Measurements from ENCODE around the gene EYA2.
"Not testable (repeated sequence)": the region's sequence is repeated elsewhere in the genome, so short reads cannot be mapped to it uniquely, and the experiment has no call there.

The EYA2 gene

DNA sequence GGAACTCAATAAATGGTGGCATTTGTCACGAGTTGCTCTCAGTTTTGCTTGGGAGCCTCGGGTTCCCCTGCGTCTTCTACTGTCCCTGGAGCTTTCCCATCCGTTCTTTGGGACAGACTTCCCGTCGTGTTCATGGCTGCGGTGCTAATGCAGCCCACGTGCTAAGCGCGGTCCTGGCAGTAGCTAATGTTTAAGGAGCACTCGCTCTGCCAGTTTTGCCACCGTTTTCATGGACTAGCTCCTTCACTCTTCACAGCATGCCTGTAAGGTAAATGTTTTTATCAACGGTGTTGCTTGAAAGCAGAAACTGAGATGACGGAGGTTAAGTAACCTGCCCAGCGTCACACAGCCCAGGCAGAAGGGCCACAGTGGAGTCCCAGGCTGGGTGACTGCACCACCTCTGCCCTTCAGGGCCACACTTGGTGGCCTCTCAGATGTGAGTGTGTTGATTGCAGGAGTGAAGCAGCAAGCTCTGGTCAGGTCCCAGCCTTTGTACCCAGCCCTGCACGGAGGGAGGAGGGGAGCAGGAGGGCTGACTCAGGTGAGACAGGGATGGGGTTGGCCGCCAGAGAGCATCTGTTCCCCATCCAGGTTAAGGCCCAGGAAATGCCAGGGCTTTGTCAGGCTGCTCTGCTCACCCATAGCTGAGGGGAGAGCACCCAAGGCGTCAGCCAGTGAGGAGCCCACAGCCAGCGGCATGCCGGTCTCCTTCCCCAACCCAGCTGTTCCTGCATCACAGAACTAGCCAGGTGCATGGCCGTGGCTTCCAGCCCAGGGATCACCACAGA lies 280.0 kb downstream of the EYA2 start (continued):
- no peak for TF ChIP-seq RARB (CRISPR knock-in tag; IDR thresholded peaks at IDR 0.05)
- no peak for TF ChIP-seq BACH2 (CRISPR knock-in tag; IDR thresholded peaks at IDR 0.05; ENCODE audit: borderline replicate concordance)
- TF ChIP-seq, protein P1, sequence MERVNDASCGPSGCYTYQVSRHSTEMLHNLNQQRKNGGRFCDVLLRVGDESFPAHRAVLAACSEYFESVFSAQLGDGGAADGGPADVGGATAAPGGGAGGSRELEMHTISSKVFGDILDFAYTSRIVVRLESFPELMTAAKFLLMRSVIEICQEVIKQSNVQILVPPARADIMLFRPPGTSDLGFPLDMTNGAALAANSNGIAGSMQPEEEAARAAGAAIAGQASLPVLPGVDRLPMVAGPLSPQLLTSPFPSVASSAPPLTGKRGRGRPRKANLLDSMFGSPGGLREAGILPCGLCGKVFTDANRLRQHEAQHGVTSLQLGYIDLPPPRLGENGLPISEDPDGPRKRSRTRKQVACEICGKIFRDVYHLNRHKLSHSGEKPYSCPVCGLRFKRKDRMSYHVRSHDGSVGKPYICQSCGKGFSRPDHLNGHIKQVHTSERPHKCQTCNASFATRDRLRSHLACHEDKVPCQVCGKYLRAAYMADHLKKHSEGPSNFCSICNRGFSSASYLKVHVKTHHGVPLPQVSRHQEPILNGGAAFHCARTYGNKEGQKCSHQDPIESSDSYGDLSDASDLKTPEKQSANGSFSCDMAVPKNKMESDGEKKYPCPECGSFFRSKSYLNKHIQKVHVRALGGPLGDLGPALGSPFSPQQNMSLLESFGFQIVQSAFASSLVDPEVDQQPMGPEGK (CRISPR knock-in tag; IDR thresholded peaks at IDR 0.05; ENCODE audit: borderline replicate concordance): no peak
- no peak for TF ChIP-seq SNAI2 (CRISPR knock-in tag; IDR thresholded peaks at IDR 0.05)
- no peak for TF ChIP-seq TCF4 (CRISPR knock-in tag; IDR thresholded peaks at IDR 0.05; ENCODE audit: borderline replicate concordance)

DNA sequence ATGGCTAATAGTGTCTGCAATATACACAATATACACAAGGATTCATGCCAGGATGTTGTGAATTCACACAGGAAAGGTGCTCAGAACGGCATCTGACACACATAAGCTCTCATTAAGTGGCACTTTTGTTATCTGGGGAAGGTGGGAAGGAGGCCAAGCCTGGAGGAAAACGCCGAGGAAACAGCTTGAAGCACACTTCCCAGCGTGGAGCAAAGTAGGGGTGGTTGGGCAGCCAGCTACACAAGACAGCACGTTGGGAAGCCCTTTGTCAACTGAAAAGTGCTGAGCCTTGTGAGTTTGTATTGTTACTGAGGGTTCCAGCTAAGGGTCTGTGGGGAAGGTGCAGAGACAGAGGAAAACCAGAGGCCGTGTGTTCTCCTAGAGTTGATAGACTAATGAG lies 280.9 kb downstream of the EYA2 start:
- no peak for TF ChIP-seq ISL1 (CRISPR knock-in tag; IDR thresholded peaks at IDR 0.05)
- TF ChIP-seq ZNF70 (CRISPR knock-in tag; IDR thresholded peaks at IDR 0.05): no peak
- no peak for TF ChIP-seq ZNF565 (CRISPR knock-in tag; conservative IDR thresholded peaks at IDR 0.05; ENCODE audit: low read depth)
- no peak for TF ChIP-seq GLIS3 (CRISPR knock-in tag; IDR thresholded peaks at IDR 0.05)
- TF ChIP-seq ARNTL (CRISPR knock-in tag; IDR thresholded peaks at IDR 0.05; ENCODE audit: borderline replicate concordance, low read depth): no peak
- TF ChIP-seq CSDC2 (CRISPR knock-in tag; IDR thresholded peaks at IDR 0.05): no peak
- TF ChIP-seq, protein P2, sequence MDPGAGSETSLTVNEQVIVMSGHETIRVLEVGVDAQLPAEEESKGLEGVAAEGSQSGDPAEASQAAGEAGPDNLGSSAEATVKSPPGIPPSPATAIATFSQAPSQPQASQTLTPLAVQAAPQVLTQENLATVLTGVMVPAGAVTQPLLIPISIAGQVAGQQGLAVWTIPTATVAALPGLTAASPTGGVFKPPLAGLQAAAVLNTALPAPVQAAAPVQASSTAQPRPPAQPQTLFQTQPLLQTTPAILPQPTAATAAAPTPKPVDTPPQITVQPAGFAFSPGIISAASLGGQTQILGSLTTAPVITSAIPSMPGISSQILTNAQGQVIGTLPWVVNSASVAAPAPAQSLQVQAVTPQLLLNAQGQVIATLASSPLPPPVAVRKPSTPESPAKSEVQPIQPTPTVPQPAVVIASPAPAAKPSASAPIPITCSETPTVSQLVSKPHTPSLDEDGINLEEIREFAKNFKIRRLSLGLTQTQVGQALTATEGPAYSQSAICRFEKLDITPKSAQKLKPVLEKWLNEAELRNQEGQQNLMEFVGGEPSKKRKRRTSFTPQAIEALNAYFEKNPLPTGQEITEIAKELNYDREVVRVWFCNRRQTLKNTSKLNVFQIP (CRISPR knock-in tag; IDR thresholded peaks at IDR 0.05; ENCODE audit: borderline replicate concordance, low read depth): no peak
- TF ChIP-seq OSR1 (CRISPR knock-in tag; IDR thresholded peaks at IDR 0.05): no peak
- TF ChIP-seq, protein P3, sequence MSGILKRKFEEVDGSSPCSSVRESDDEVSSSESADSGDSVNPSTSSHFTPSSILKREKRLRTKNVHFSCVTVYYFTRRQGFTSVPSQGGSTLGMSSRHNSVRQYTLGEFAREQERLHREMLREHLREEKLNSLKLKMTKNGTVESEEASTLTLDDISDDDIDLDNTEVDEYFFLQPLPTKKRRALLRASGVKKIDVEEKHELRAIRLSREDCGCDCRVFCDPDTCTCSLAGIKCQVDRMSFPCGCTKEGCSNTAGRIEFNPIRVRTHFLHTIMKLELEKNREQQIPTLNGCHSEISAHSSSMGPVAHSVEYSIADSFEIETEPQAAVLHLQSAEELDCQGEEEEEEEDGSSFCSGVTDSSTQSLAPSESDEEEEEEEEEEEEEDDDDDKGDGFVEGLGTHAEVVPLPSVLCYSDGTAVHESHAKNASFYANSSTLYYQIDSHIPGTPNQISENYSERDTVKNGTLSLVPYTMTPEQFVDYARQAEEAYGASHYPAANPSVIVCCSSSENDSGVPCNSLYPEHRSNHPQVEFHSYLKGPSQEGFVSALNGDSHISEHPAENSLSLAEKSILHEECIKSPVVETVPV (CRISPR knock-in tag; IDR thresholded peaks at IDR 0.05): no peak
- TF ChIP-seq ZFP30 (CRISPR knock-in tag; IDR thresholded peaks at IDR 0.05): no peak
- TF ChIP-seq BACH2 (CRISPR knock-in tag; IDR thresholded peaks at IDR 0.05; ENCODE audit: borderline replicate concordance): no peak
- ATAC-seq: no peak

DNA sequence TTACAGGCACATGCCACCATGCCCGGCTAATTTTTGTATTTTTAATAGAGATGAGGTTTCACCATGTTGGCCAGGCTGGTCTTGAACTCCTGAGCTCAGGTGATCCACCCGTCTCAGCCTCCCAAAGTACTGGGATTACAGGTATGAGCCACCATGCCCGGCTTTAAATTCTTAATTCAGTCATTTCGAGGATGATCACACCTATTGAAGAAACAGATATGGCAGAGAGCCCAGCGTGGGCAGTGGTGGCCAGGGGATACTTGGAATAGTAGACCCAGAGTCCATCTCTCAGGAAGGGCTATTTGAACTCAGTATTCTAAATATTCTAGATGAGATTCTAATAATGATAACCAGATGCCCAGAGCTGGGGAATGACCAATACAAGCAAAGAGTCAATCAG lies 281.6 kb downstream of the EYA2 start:
- ATAC-seq: not testable (repeated sequence)

DNA sequence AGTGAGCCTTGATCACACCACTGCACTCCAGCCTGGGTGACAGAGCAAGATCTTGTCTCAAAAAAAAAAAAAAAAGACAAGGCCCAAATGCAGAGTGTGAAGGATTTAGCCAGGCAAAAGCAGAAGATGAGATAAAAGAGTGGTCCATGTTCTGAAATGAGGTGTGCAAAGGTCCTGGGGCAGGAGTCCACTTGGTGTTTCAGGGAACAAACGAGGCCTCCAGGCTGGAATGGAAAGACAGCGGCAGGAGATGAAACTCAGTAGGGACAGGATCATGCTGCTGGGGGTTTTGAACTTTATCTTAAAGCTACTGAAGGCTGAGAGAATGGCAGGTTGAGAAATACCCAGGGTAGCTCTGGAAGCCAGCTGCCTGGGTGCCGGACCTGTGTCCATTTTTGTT lies 283.6 kb downstream of the EYA2 start:
- no peak for ATAC-seq
- TF ChIP-seq ZFP3 (CRISPR knock-in tag; IDR thresholded peaks at IDR 0.05): no peak
- no peak for TF ChIP-seq SNAI2 (CRISPR knock-in tag; IDR thresholded peaks at IDR 0.05)
- TF ChIP-seq ZNF565 (CRISPR knock-in tag; conservative IDR thresholded peaks at IDR 0.05; ENCODE audit: low read depth): no peak
- TF ChIP-seq PPARA (CRISPR knock-in tag; IDR thresholded peaks at IDR 0.05; ENCODE audit: borderline replicate concordance): no peak
- TF ChIP-seq ZNF8 (CRISPR knock-in tag; IDR thresholded peaks at IDR 0.05): no peak
- TF ChIP-seq RARB (CRISPR knock-in tag; IDR thresholded peaks at IDR 0.05): no peak
- TF ChIP-seq TOX (CRISPR knock-in tag; IDR thresholded peaks at IDR 0.05; ENCODE audit: borderline replicate concordance): no peak
- no peak for TF ChIP-seq ZC3H10 (CRISPR knock-in tag; IDR thresholded peaks at IDR 0.05)
- no peak for TF ChIP-seq ARNTL (CRISPR knock-in tag; IDR thresholded peaks at IDR 0.05; ENCODE audit: borderline replicate concordance, low read depth)
- TF ChIP-seq, protein P1 (CRISPR knock-in tag; IDR thresholded peaks at IDR 0.05; ENCODE audit: borderline replicate concordance): no peak

DNA sequence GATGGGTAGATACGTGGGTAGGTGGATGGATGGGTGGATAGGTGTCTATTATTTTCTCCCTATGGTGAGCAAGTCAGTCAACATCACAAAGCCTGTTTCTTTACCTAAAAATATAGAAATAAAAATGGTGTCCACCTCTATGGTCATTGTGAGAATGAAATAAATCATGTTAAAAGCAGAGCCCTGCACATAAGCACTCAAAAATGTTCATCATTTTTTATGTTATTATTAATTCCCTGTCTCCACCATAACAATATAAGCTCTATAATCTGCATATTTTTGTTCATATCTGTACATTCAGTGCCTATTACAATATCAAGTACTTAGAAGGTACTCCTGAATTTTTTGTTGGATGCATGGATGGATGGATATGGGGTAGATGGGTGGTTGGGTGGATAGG lies 284.2 kb downstream of the EYA2 start:
- no peak for ATAC-seq
- TF ChIP-seq ISL1 (CRISPR knock-in tag; IDR thresholded peaks at IDR 0.05): no peak
- TF ChIP-seq, protein P2 (CRISPR knock-in tag; IDR thresholded peaks at IDR 0.05; ENCODE audit: borderline replicate concordance, low read depth): no peak
- TF ChIP-seq ESRRG (CRISPR knock-in tag; IDR thresholded peaks at IDR 0.05): no peak
- TF ChIP-seq TCF4 (CRISPR knock-in tag; IDR thresholded peaks at IDR 0.05; ENCODE audit: borderline replicate concordance): no peak
- TF ChIP-seq BACH2 (CRISPR knock-in tag; IDR thresholded peaks at IDR 0.05; ENCODE audit: borderline replicate concordance): no peak
- TF ChIP-seq OSR1 (CRISPR knock-in tag; IDR thresholded peaks at IDR 0.05): no peak
- TF ChIP-seq CSDC2 (CRISPR knock-in tag; IDR thresholded peaks at IDR 0.05): no peak
- TF ChIP-seq SNAI2 (CRISPR knock-in tag; IDR thresholded peaks at IDR 0.05): no peak
- TF ChIP-seq TOX (CRISPR knock-in tag; IDR thresholded peaks at IDR 0.05; ENCODE audit: borderline replicate concordance): no peak
- no peak for TF ChIP-seq ZFP30 (CRISPR knock-in tag; IDR thresholded peaks at IDR 0.05)
- TF ChIP-seq, protein P4, sequence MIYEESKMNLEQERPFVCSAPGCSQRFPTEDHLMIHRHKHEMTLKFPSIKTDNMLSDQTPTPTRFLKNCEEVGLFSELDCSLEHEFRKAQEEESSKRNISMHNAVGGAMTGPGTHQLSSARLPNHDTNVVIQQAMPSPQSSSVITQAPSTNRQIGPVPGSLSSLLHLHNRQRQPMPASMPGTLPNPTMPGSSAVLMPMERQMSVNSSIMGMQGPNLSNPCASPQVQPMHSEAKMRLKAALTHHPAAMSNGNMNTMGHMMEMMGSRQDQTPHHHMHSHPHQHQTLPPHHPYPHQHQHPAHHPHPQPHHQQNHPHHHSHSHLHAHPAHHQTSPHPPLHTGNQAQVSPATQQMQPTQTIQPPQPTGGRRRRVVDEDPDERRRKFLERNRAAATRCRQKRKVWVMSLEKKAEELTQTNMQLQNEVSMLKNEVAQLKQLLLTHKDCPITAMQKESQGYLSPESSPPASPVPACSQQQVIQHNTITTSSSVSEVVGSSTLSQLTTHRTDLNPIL (CRISPR knock-in tag; IDR thresholded peaks at IDR 0.05; ENCODE audit: low read depth): no peak

Measured in SK-N-SH treated with all-trans-retinoic acid at 6 μM for 48 hours (cell line).